HCT116 (cell line): ENCODE results near the gene GRM3.

ENCODE experiments used
- CEBPB ChIP-seq: IDR thresholded peaks from 2 replicates; pipeline ENCODE4 v1.6.1; 2012; ENCODE audit warnings: low read depth
- CTCF ChIP-seq, 3 experiments: fragments of 200-600 bp in 1 of 3; sonication (generic) in 1 of 3; IDR thresholded peaks in 2 of 3; conservative IDR thresholded peaks in 1 of 3; 2 replicates each; pipeline ENCODE4 v1.5.1; 2012 to 2017; ENCODE audit warnings: low read depth in 2 of 3, low read length in 2 of 3, antibody characterized with exemption in 1 of 3, borderline replicate concordance in 1 of 3, control low read depth in 1 of 3, mild to moderate bottlenecking in 1 of 3, mixed read lengths in 1 of 3, mixed run types in 1 of 3, moderate library complexity in 1 of 3; ENCODE audit not compliant: insufficient read depth in 1 of 3
- EZH2 ChIP-seq: fragments of 200-600 bp; sonication (generic); IDR thresholded peaks from 2 replicates; pipeline ENCODE4 v1.6.1; 2017; ENCODE audit warnings: antibody characterized with exemption, mixed run types
- POLR2A ChIP-seq: IDR thresholded peaks from 2 replicates; pipeline ENCODE4 v1.7.0; 2011; ENCODE audit warnings: borderline replicate concordance; ENCODE audit not compliant: insufficient read depth, insufficient read length; ENCODE audit errors: extremely low read depth
- SP1 ChIP-seq: IDR thresholded peaks from 2 replicates; pipeline ENCODE4 v1.6.1; 2012; ENCODE audit warnings: low read depth

- no peak for TF ChIP-seq POLR2A
- TF ChIP-seq CTCF (IDR thresholded peaks at IDR 0.05 in 2 of 3, conservative IDR thresholded peaks at IDR 0.05 in 1 of 3; ENCODE audit: borderline replicate concordance in 1 of 3, insufficient read depth in 1 of 3, low read depth in 2 of 3, low read length in 2 of 3): no peak
- no peak for TF ChIP-seq EZH2
- TF ChIP-seq SP1: no peak
- TF ChIP-seq CEBPB: no peak
Measured at GRCh38 chr7:86876146-86876545, 232.4 kb downstream of the GRM3 start.
